Measurements from ENCODE around the gene RNF208. TPM values are rescaled to one million over a fixed set of nuclear protein-coding genes. Genes with fewer than 3 reads are reported as not detected.
"Not testable (repeated sequence)": the region's sequence is repeated elsewhere in the genome, so short reads cannot be mapped to it uniquely, and the experiment has no call there.

Gene RNF208
- total RNA-seq, 1 experiment from 2014 or later: 1.0 TPM

- peaks cover 10% of the 10 kb centered on the region for H3K36me3 ChIP-seq (replicated peaks; ENCODE audit: control insufficient read depth, insufficient read depth, low read length)
- DNase-seq: no peak
- H3K4me3 ChIP-seq (ENCODE audit: insufficient read depth, low read depth, low read length): no peak overlapping the region
- H3K27me3 ChIP-seq (ENCODE audit: control insufficient read depth, insufficient read depth, low read length): no peaks in the 10 kb centered on the region
These were observed 25.3 kb upstream of the RNF208 start for GRCh38 chr9:137247135-137247915.

- Histone ChIP-seq H3K4me3 (ENCODE audit: insufficient read depth, low read depth, low read length) (no peak overlapping the region), H3K36me3 (replicated peaks; ENCODE audit: control insufficient read depth, insufficient read depth, low read length) (peaks cover 15% of the 10 kb centered on the region), H3K27me3 (ENCODE audit: control insufficient read depth, insufficient read depth, low read length) (no peaks in the 10 kb centered on the region)
- DNase-seq: peak; percentile 62
These were observed 23.7 kb upstream of the RNF208 start for GRCh38 chr9:137245450-137246421.

GRCh38 chr9:137244486-137245449 is 22.7 kb upstream of the RNF208 start:
- H3K4me3 ChIP-seq (ENCODE audit: insufficient read depth, low read depth, low read length): 0 out of 2 replicates have a peak overlapping the region, but pooled peaks have one; percentile 3
- peak; percentile 87 for DNase-seq
- H3K27me3 ChIP-seq (ENCODE audit: control insufficient read depth, insufficient read depth, low read length): no peaks in the 10 kb centered on the region

GRCh38 chr9:137243626-137244485 is 21.8 kb upstream of the RNF208 start:
- Histone ChIP-seq H3K36me3 (replicated peaks; ENCODE audit: control insufficient read depth, insufficient read depth, low read length) (peaks cover 15% of the 10 kb centered on the region), H3K27me3 (ENCODE audit: control insufficient read depth, insufficient read depth, low read length) (no peaks in the 10 kb centered on the region), H3K4me3 (ENCODE audit: insufficient read depth, low read depth, low read length) (peak overlapping the region; percentile 3; the same call in 1 of the 2 replicates)
- peak; percentile 81 for DNase-seq

More at GRCh38 chr9:137244486-137245449, 22.7 kb upstream of the RNF208 start:
- peaks cover 15% of the 10 kb centered on the region for H3K36me3 ChIP-seq (replicated peaks; ENCODE audit: control insufficient read depth, insufficient read depth, low read length)

GRCh38 chr9:137243266-137243625 is 21.2 kb upstream of the RNF208 start:
- not testable (repeated sequence) for DNase-seq; H3K27me3 ChIP-seq (ENCODE audit: control insufficient read depth, insufficient read depth, low read length); H3K4me3 ChIP-seq (ENCODE audit: insufficient read depth, low read depth, low read length)
- peaks cover 15% of the 10 kb centered on the region for H3K36me3 ChIP-seq (replicated peaks; ENCODE audit: control insufficient read depth, insufficient read depth, low read length)

GRCh38 chr9:137242269-137243203 is 20.5 kb upstream of the RNF208 start:
- H3K36me3 ChIP-seq (replicated peaks; ENCODE audit: control insufficient read depth, insufficient read depth, low read length): peaks cover 15% of the 10 kb centered on the region
- no peaks in the 10 kb centered on the region for H3K27me3 ChIP-seq (ENCODE audit: control insufficient read depth, insufficient read depth, low read length)
- peak overlapping the region; percentile 96 for H3K4me3 ChIP-seq (ENCODE audit: insufficient read depth, low read depth, low read length)
- no peak for DNase-seq

- Histone ChIP-seq H3K4me3 (ENCODE audit: insufficient read depth, low read depth, low read length) (peak overlapping the region; percentile 96), H3K27me3 (ENCODE audit: control insufficient read depth, insufficient read depth, low read length) (no peaks in the 10 kb centered on the region), H3K36me3 (replicated peaks; ENCODE audit: control insufficient read depth, insufficient read depth, low read length) (peaks cover 15% of the 10 kb centered on the region)
- peak; percentile 88 for DNase-seq
These were observed 19.6 kb upstream of the RNF208 start for GRCh38 chr9:137241490-137242268.

- peak; percentile 100 for DNase-seq
- H3K36me3 ChIP-seq (replicated peaks; ENCODE audit: control insufficient read depth, insufficient read depth, low read length): peaks cover 15% of the 10 kb centered on the region
- no peaks in the 10 kb centered on the region for H3K27me3 ChIP-seq (ENCODE audit: control insufficient read depth, insufficient read depth, low read length)
These were observed 18.9 kb upstream of the RNF208 start, which contains the start of gene TUBB4B for GRCh38 chr9:137240841-137241489. TUBB4B (plus strand) TSS chr9:137241287; CDS start chr9:137241361, 74 bp downstream.

GRCh38 chr9:137240318-137240840 is 18.3 kb upstream of the RNF208 start:
- Histone ChIP-seq H3K27me3 (ENCODE audit: control insufficient read depth, insufficient read depth, low read length) (no peaks in the 10 kb centered on the region), H3K4me3 (ENCODE audit: insufficient read depth, low read depth, low read length) (peak overlapping the region; percentile 89), H3K36me3 (replicated peaks; ENCODE audit: control insufficient read depth, insufficient read depth, low read length) (peaks cover 15% of the 10 kb centered on the region)
- DNase-seq: no peak

More at GRCh38 chr9:137240841-137241489, 18.9 kb upstream of the RNF208 start, which contains the start of gene TUBB4B:
- peak within 1 kb of the TSS; percentile 96 for H3K4me3 ChIP-seq (ENCODE audit: insufficient read depth, low read depth, low read length)

- H3K27me3 ChIP-seq (ENCODE audit: control insufficient read depth, insufficient read depth, low read length); DNase-seq: not testable (repeated sequence)
- Histone ChIP-seq H3K36me3 (replicated peaks; ENCODE audit: control insufficient read depth, insufficient read depth, low read length) (peaks cover 15% of the 10 kb centered on the region), H3K4me3 (ENCODE audit: insufficient read depth, low read depth, low read length) (peak overlapping the region; percentile 89)
These were observed 17.6 kb upstream of the RNF208 start for GRCh38 chr9:137239541-137240200.

Data from H7 (cell line).